GM12878 (cell line): ENCODE data around the gene KDM6B. TPM values are rescaled to one million over a fixed set of nuclear protein-coding genes. Genes with fewer than 3 reads are reported as not detected.

Experiments
- ATAC-seq: fragments of 200-7000 bp; cut with Tn5 transposase; 3 replicates; pipeline ENCODE4 v1.9.1; 2020; ENCODE audit warnings: mild to moderate bottlenecking, moderate library complexity
- BruUV-seq: library from RNA; stranded (reverse); fragments of 400-500 nt; replicated peaks from 2 replicates; lab custom pipeline; 2021; lab: Mats Ljungman, UMichigan
- CTCF ChIA-PET: fragments of 300-600 bp; sonication (Branson Sonifier 250); formaldehyde crosslinking; extraction: SDS; loops from one replicate; lab custom pipeline; 2021; ENCODE audit warnings: inconsistent platforms; lab: Yijun Ruan, JAX
- POLR2A ChIA-PET: fragments of 350-600 bp; formaldehyde crosslinking; extraction: SDS; loops from one replicate; lab custom pipeline; 2021; ENCODE audit warnings: inconsistent platforms; lab: Charles Lee
- RAD21 ChIA-PET: fragments of 300-600 bp; sonication (Branson Sonifier 250); formaldehyde crosslinking; loops from one replicate; lab custom pipeline; 2023; ENCODE audit warnings: antibody characterized with exemption; ENCODE audit not compliant: unreplicated experiment; lab: Charles Lee
- SMC1A ChIA-PET: fragments of 300-600 bp; sonication (Branson Sonifier 250); formaldehyde crosslinking; loops from one replicate; lab custom pipeline; 2023; ENCODE audit not compliant: unreplicated experiment, uncharacterized antibody; lab: Charles Lee
- DNase-seq: peaks from one replicate; pipeline ENCODE4 v3.0.0-alpha.2; 2011; ENCODE audit warnings: low read depth, low spot score
- FAIRE-seq: peaks from 3 replicates; lab custom pipeline; 2011; peaks lifted over from hg19 to GRCh38; lab: Jason Lieb, UNC
- H2AFZ ChIP-seq: 2 replicates; pipeline ENCODE4 v1.6.0; 2011; ENCODE audit warnings: low read depth, low read length, control low read depth; ENCODE audit not compliant: control insufficient read depth
- H3K27ac ChIP-seq: 2 replicates; pipeline ENCODE4 v1.5.1; 2011; ENCODE audit warnings: control low read depth; ENCODE audit not compliant: control insufficient read depth, insufficient read depth
- H3K27me3 ChIP-seq, 2 experiments: replicated peaks in 1 of 2; 2 replicates each; pipeline versions ENCODE4 v1.6.0 to v1.6.1; 2011; ENCODE audit warnings: low read length in 1 of 2; ENCODE audit not compliant: control insufficient read depth in 2 of 2, insufficient read depth in 2 of 2
- H3K36me3 ChIP-seq, 2 experiments: 2 replicates each; pipeline ENCODE4 v1.5.1; 2011; ENCODE audit warnings: low read length in 1 of 2; ENCODE audit not compliant: control insufficient read depth in 2 of 2, insufficient read depth in 2 of 2
- H3K4me1 ChIP-seq: 2 replicates; pipeline ENCODE4 v1.6.1; 2011; ENCODE audit warnings: mild to moderate bottlenecking, low read length, moderate library complexity, mixed read lengths; ENCODE audit not compliant: control insufficient read depth, insufficient read depth
- H3K4me2 ChIP-seq: 2 replicates; pipeline ENCODE4 v1.6.0; 2011; ENCODE audit warnings: control low read depth; ENCODE audit not compliant: control insufficient read depth, insufficient read depth
- H3K4me3 ChIP-seq: fragments of 200-600 bp; sonication (generic); 2 replicates; pipeline ENCODE4 v1.5.1; 2016
- H3K79me2 ChIP-seq: 2 replicates; pipeline ENCODE4 v1.6.0; 2011; ENCODE audit warnings: low read length; ENCODE audit not compliant: control insufficient read depth, insufficient read depth
- H3K9ac ChIP-seq: 2 replicates; pipeline ENCODE4 v1.8.0; 2011; ENCODE audit warnings: low read length, control low read depth, mixed read lengths; ENCODE audit not compliant: control insufficient read depth, insufficient read depth
- H3K9me3 ChIP-seq: replicated peaks from 3 replicates; pipeline ENCODE4 v1.5.1; 2011; ENCODE audit warnings: mild to moderate bottlenecking, low read length; ENCODE audit not compliant: control insufficient read depth, insufficient read depth
- H4K20me1 ChIP-seq: 2 replicates; pipeline ENCODE4 v1.6.0; 2011; ENCODE audit not compliant: control insufficient read depth, insufficient read depth
- EED ChIP-seq: sonication (generic); IDR thresholded peaks from 2 replicates; pipeline ENCODE4 v1.6.1; 2016; ENCODE audit warnings: antibody characterized with exemption, low read depth
- EGR1 ChIP-seq, 2 experiments: IDR thresholded peaks; 1 replicate in 1 of 2; 2 replicates in 1 of 2; pipeline ENCODE4 v1.6.1; 2011 to 2012; ENCODE audit warnings: low read depth in 2 of 2, low read length in 2 of 2, borderline replicate concordance in 1 of 2, mild to moderate bottlenecking in 1 of 2, moderate library complexity in 1 of 2
- EP300 ChIP-seq, 2 experiments: fragments of 150-350 bp in 1 of 2; IDR thresholded peaks; 2 replicates each; pipeline ENCODE4 v1.6.1; 2011 to 2012; ENCODE audit warnings: low read depth in 2 of 2, low read length in 2 of 2, borderline replicate concordance in 1 of 2, improper control_type of control experiment in 1 of 2, inconsistent platforms in 1 of 2; ENCODE audit not compliant: control insufficient read depth in 1 of 2
- HDAC2 ChIP-seq: fragments of 200-600 bp; sonication (generic); IDR thresholded peaks from 2 replicates; pipeline ENCODE4 v1.6.1; 2017
- IKZF2 ChIP-seq, 2 experiments: fragments of 450-650 bp; IDR thresholded peaks; 2 replicates each; pipeline ENCODE4 v1.6.1; 2017; ENCODE audit warnings: mild to moderate bottlenecking in 2 of 2, moderate library complexity in 2 of 2
- KAT2A ChIP-seq: conservative IDR thresholded peaks from 2 replicates; pipeline ENCODE4 v1.6.1; 2011; ENCODE audit warnings: low read depth, low read length; ENCODE audit not compliant: control insufficient read depth
- NR2C1 ChIP-seq: fragments of 450-650 bp; IDR thresholded peaks from 2 replicates; pipeline ENCODE4 v1.6.1; 2017; ENCODE audit warnings: antibody characterized with exemption, mild to moderate bottlenecking, moderate library complexity
- PML ChIP-seq: IDR thresholded peaks from 2 replicates; pipeline ENCODE4 v1.6.1; 2012; ENCODE audit warnings: low read length, inconsistent platforms
- POLR2AphosphoS2 ChIP-seq: IDR thresholded peaks from 2 replicates; pipeline ENCODE4 v1.6.1; 2011; ENCODE audit warnings: low read depth, mild to moderate bottlenecking, low read length, improper control_type of control experiment, moderate library complexity
- RUNX3 ChIP-seq: IDR thresholded peaks from 2 replicates; pipeline ENCODE4 v1.6.1; 2012; ENCODE audit warnings: low read length, inconsistent platforms
- SREBF2 ChIP-seq: IDR thresholded peaks from 2 replicates; pipeline ENCODE4 v1.6.1; 2012; ENCODE audit warnings: mild to moderate bottlenecking, low read length
- TBL1XR1 ChIP-seq: IDR thresholded peaks from 2 replicates; pipeline ENCODE4 v1.6.1; 2012; ENCODE audit warnings: low read depth, low read length, improper control_type of control experiment
- ZBED1 ChIP-seq: IDR thresholded peaks from 2 replicates; pipeline ENCODE4 v1.6.1; 2016; ENCODE audit warnings: borderline replicate concordance
- WGBS: methylation state at CpG from one replicate; pipeline ENCODE4 v1.1.6; 2016; ENCODE audit warnings: low lambda C conversion rate; ENCODE audit not compliant: insufficient replicate concordance, insufficient coverage; ENCODE audit errors: missing lambda C conversion rate; 5-methylcytosine and 5-hydroxymethylcytosine counted together
- in situ Hi-C: fragments of 300-500 bp; cut with MboI; formaldehyde crosslinking; loops from 9 replicates; pipeline ENCODE4 v1.14.3; 2018; ENCODE audit warnings: mixed read lengths
- intact Hi-C: fragments of 100-400 bp; cut with micrococcal nuclease; formaldehyde crosslinking; loops from one replicate; pipeline ENCODE4 v1.14.2; 2022; ENCODE audit not compliant: unreplicated experiment
- polyA plus RNA-seq, 11 experiments: library from polyadenylated mRNA; depleted of rRNA in 4 of 11; unstranded in 6 of 11; stranded (reverse) in 5 of 11; fragments of >200 nt; fragmentation: Nextera tagmentation in 4 of 11; fragmentation: Illumina TruSeq in 1 of 11; extraction: Ambion mirVana in 4 of 11; extraction: Trizol in 1 of 11; gene quantifications; 1 replicate in 1 of 11; 2 replicates in 10 of 11; pipeline versions ENCODE4 v1.2.1 to v1.2.3, GENCODE V29; 2011 to 2016; ENCODE audit warnings: inconsistent platforms in 2 of 11, missing spikeins in 2 of 11, low read depth in 1 of 11
- total RNA-seq, 4 experiments: library from RNA; depleted of rRNA in 3 of 4; stranded (reverse); fragments of >200 nt in 3 of 4; fragmentation: Illumina TruSeq in 1 of 4; extraction: Trizol in 1 of 4; gene quantifications; 2 replicates each; pipeline versions ENCODE4 v1.2.1 to v1.2.3, GENCODE V29; 2013 to 2021
- TF ChIP-seq, protein P1 (sequence below): fragments of 450-650 bp; conservative IDR thresholded peaks from 2 replicates; pipeline ENCODE4 v1.6.1; 2017; ENCODE audit warnings: mild to moderate bottlenecking, moderate library complexity
- TF ChIP-seq, protein P2 (sequence below): IDR thresholded peaks from 2 replicates; pipeline ENCODE4 v1.6.1; 2011; ENCODE audit warnings: borderline replicate concordance, low read depth, mild to moderate bottlenecking, moderate library complexity, mixed read lengths, low read length; ENCODE audit not compliant: insufficient read depth; ENCODE audit errors: extremely low read length
- TF ChIP-seq, protein P3 (sequence below): fragments of 450-650 bp; IDR thresholded peaks from 2 replicates; pipeline ENCODE4 v1.6.1; 2018; ENCODE audit warnings: mild to moderate bottlenecking, low read depth, moderate library complexity; ENCODE audit not compliant: partially characterized antibody

The KDM6B gene
- total and polyA plus RNA-seq, 10 of the 15 experiments (the other 5 are each of a cell fraction or from before 2014, with no cell fraction given) = 0.05 to 33.5 (median 2.3) TPM

DNA sequence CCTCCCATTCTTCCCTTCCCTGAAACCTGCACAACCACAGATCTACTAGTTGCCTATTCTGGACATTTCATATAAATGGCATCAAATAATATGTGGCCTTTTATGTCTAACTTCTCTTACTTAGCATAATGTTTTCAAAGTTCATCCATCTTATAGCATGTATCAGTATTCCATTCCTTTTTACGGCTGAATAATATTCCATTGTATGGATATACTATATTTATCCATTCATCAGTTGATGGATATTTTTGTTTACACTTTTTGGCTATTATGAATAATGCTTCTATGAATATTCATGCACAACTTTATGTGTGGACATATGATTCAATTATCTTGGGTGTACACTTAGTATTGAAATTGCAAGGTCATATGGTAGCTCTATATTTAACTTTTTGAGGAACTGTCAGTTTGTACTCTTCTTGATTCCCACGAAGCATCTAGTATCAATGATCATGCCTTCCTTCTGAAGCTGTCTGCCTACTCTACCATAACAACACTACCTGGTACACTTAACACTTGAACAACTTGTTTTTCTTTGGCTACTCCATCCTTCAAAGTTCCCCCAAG lies 41.9 kb downstream of the KDM6B start (continued):
- TF ChIP-seq EP300 (IDR thresholded peaks at IDR 0.05; ENCODE audit: borderline replicate concordance in 1 of 2, control insufficient read depth in 1 of 2, low read depth in 2 of 2, low read length in 2 of 2) (no peak), EGR1 (IDR thresholded peaks at IDR 0.05; ENCODE audit: borderline replicate concordance in 1 of 2, low read depth in 2 of 2, low read length in 2 of 2) (no peak), TBL1XR1 (no peak), EED (no peak), NR2C1 (no peak)

DNA sequence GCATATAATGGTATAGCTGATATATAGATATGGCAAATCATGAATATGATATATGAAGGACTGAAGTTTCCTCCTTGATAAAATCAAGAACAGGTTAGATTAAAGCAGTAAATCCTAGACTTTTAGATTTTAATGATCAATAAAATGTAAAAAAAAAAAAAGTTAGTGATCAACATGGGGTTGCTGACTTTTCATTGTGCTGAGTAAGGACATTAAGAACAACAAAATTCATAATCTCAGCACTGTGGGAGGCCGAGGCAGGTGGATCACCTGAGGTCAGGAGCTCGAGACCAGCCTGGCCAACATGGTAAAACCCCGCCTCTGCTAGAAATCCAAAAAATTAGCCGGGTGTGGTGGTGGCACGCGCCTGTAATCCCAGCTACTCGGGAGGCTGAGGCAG lies 44.2 kb downstream of the KDM6B start:
- Histone ChIP-seq H3K4me2 (no peak overlapping the region), H3K4me3 (no peak overlapping the region), H3K27me3 (no peaks in the 10 kb centered on the region), H3K36me3 (peaks cover 0 to 2% of the 10 kb centered on the region in 2 experiments; a peak in 2 of 4 replicates), H4K20me1 (no peaks in the 10 kb centered on the region), H2AFZ (no peak overlapping the region), H3K9ac (no peak overlapping the region), H3K27ac (no peak overlapping the region), H3K9me3 (no peaks in the 10 kb centered on the region), H3K79me2 (no peaks in the 10 kb centered on the region; the same call in none of the 2 replicates), H3K4me1 (peaks cover 19% of the 10 kb centered on the region)
- ChIA-PET CTCF (interaction anchor here (1.5 to 8.9 kb wide), 5 partner anchors 9 to 112 kb away, joined by 4 to 75 read pairs (median 7); partner anchors contain the start of gene NAA38), RAD21 (interaction anchor here (0.9 kb wide), 1 partner anchor 16 kb away, joined by 3 read pairs; no protein-coding TSS in a partner anchor), POLR2A (interaction anchor here (0.5 kb wide), 1 partner anchor 341 kb away, joined by 4 read pairs; no protein-coding TSS in a partner anchor), SMC1A (interaction anchor here (0.6 to 1.2 kb wide), 2 partner anchors 14 to 242 kb away, joined by 4 to 5 read pairs; no protein-coding TSS in a partner anchor)
- BruUV-seq = no TSS peak
- DNase-seq = no peak
- WGBS = 69% methylated on average over 7 of the region's 7 CpGs
- no peak for FAIRE-seq
- no peak for ATAC-seq
- intact Hi-C loops (no loop called here), in situ Hi-C loops (no loop called here)
- TF ChIP-seq KAT2A (no peak), IKZF2 (IDR thresholded peaks at IDR 0.05) (no peak), HDAC2 (no peak), POLR2AphosphoS2 (no peak), ZBED1 (no peak), PML (no peak), SREBF2 (no peak), RUNX3 (no peak)
- TF ChIP-seq, protein P1, sequence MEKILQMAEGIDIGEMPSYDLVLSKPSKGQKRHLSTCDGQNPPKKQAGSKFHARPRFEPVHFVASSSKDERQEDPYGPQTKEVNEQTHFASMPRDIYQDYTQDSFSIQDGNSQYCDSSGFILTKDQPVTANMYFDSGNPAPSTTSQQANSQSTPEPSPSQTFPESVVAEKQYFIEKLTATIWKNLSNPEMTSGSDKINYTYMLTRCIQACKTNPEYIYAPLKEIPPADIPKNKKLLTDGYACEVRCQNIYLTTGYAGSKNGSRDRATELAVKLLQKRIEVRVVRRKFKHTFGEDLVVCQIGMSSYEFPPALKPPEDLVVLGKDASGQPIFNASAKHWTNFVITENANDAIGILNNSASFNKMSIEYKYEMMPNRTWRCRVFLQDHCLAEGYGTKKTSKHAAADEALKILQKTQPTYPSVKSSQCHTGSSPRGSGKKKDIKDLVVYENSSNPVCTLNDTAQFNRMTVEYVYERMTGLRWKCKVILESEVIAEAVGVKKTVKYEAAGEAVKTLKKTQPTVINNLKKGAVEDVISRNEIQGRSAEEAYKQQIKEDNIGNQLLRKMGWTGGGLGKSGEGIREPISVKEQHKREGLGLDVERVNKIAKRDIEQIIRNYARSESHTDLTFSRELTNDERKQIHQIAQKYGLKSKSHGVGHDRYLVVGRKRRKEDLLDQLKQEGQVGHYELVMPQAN = no peak
- TF ChIP-seq, protein P2, sequence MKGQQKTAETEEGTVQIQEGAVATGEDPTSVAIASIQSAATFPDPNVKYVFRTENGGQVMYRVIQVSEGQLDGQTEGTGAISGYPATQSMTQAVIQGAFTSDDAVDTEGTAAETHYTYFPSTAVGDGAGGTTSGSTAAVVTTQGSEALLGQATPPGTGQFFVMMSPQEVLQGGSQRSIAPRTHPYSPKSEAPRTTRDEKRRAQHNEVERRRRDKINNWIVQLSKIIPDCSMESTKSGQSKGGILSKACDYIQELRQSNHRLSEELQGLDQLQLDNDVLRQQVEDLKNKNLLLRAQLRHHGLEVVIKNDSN = no peak
- TF ChIP-seq, protein P3, sequence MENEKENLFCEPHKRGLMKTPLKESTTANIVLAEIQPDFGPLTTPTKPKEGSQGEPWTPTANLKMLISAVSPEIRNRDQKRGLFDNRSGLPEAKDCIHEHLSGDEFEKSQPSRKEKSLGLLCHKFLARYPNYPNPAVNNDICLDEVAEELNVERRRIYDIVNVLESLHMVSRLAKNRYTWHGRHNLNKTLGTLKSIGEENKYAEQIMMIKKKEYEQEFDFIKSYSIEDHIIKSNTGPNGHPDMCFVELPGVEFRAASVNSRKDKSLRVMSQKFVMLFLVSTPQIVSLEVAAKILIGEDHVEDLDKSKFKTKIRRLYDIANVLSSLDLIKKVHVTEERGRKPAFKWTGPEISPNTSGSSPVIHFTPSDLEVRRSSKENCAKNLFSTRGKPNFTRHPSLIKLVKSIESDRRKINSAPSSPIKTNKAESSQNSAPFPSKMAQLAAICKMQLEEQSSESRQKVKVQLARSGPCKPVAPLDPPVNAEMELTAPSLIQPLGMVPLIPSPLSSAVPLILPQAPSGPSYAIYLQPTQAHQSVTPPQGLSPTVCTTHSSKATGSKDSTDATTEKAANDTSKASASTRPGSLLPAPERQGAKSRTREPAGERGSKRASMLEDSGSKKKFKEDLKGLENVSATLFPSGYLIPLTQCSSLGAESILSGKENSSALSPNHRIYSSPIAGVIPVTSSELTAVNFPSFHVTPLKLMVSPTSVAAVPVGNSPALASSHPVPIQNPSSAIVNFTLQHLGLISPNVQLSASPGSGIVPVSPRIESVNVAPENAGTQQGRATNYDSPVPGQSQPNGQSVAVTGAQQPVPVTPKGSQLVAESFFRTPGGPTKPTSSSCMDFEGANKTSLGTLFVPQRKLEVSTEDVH = no peak
